GM12875 (cell line): ENCODE results near the gene DEF6.

Experiments
- H3K4me3 ChIP-seq: one replicate; pipeline ENCODE4 v1.5.1; 2011; ENCODE audit warnings: low read depth, low read length, control low read depth
- TF ChIP-seq, protein P1 (sequence below): IDR thresholded peaks from 2 replicates; pipeline ENCODE4 v1.5.1; 2011; ENCODE audit warnings: low read depth, mild to moderate bottlenecking, control low read depth, inconsistent platforms, low read length, moderate library complexity, borderline replicate concordance; ENCODE audit not compliant: insufficient read depth

The DEF6 gene, protein sequence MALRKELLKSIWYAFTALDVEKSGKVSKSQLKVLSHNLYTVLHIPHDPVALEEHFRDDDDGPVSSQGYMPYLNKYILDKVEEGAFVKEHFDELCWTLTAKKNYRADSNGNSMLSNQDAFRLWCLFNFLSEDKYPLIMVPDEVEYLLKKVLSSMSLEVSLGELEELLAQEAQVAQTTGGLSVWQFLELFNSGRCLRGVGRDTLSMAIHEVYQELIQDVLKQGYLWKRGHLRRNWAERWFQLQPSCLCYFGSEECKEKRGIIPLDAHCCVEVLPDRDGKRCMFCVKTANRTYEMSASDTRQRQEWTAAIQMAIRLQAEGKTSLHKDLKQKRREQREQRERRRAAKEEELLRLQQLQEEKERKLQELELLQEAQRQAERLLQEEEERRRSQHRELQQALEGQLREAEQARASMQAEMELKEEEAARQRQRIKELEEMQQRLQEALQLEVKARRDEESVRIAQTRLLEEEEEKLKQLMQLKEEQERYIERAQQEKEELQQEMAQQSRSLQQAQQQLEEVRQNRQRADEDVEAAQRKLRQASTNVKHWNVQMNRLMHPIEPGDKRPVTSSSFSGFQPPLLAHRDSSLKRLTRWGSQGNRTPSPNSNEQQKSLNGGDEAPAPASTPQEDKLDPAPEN

DNA sequence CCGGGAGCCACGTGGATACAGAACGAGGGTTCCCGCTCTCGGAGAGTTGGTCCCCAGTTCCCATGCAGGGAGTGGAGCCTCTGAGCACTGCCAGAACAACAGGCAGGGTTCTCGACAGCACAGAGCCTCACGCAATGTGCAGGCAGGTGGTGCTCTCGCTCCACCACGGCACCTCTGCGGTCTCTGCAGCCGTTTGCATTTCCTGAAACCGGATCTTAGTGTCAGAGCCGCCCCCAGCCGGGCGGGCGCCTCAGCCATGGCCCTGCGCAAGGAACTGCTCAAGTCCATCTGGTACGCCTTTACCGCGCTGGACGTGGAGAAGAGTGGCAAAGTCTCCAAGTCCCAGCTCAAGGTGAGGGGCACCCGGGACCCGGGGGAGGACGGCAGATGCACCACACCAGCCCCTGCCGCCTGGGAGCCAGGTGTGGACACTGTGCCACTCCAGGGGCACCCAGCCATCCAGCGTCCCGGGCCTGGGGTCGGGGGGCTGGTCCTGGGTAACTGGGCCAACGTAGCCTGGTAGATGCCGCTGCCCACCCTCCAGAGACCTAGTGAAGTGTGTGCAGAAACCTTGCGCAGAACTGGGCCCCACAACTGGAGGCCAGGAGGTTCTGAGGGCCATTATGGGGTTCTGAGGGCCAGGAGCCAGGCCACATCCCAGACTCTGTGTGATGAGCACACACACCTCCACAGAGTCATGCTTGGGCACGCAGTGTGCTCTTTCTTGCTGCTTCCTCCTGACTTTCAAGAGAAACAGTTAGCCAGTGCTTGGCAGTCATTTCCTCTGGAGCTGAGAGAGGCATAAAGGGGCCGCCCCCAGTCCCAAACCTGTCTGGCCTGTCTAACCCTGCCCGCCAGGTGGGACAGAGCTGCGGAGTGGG is at the start of gene DEF6:
Gene DEF6 (plus strand): TSS at position 218 of the 881 bp plus-strand sequence. CDS start 39 bp downstream, at position 257.
- H3K4me3 ChIP-seq: peak within 1 kb of the TSS; percentile 57
- TF ChIP-seq, protein P1, sequence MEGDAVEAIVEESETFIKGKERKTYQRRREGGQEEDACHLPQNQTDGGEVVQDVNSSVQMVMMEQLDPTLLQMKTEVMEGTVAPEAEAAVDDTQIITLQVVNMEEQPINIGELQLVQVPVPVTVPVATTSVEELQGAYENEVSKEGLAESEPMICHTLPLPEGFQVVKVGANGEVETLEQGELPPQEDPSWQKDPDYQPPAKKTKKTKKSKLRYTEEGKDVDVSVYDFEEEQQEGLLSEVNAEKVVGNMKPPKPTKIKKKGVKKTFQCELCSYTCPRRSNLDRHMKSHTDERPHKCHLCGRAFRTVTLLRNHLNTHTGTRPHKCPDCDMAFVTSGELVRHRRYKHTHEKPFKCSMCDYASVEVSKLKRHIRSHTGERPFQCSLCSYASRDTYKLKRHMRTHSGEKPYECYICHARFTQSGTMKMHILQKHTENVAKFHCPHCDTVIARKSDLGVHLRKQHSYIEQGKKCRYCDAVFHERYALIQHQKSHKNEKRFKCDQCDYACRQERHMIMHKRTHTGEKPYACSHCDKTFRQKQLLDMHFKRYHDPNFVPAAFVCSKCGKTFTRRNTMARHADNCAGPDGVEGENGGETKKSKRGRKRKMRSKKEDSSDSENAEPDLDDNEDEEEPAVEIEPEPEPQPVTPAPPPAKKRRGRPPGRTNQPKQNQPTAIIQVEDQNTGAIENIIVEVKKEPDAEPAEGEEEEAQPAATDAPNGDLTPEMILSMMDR: peak; percentile 93

DNA sequence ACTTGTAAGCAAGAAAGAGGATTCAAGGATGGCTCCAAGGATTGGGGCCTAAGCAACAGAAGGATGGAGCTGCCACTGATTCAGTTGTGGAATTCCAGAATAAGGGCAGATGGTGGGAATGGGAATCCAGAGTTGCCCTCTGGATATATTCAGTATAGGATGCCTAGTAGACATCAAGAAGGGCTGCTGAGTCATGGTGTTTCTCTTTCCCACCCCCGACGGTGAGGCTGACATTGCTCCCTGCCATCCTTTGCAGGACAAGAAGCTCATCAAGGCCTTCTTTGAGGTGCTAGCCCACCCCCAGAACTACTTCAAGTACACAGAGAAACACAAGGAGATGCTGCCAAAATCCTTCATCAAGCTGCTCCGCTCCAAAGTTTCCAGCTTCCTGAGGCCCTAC is 49.3 kb upstream of the DEF6 start:
- TF ChIP-seq, protein P1: no peak
- no peak overlapping the region for H3K4me3 ChIP-seq

DNA sequence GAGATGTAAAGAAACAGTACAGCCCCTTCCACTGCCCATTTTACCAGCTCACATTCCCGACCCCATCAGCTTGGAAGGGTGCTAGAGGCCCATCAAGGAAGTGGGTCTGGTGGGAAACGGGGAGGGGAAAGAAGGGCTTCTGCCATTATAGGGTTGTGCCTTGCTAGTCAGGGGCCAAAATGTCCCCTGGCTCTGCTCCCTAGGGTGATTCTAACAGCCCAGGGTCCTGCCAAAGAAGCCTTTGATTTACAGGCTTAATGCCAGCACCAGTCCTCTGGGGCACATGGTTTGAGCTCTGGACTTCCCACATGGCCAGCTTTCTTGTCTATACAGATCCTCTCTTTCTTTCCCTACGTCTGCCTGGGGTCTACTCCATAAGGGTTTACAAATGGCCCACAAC is 48.7 kb upstream of the DEF6 start:
- no peak overlapping the region for H3K4me3 ChIP-seq
- TF ChIP-seq, protein P1: no peak

DNA sequence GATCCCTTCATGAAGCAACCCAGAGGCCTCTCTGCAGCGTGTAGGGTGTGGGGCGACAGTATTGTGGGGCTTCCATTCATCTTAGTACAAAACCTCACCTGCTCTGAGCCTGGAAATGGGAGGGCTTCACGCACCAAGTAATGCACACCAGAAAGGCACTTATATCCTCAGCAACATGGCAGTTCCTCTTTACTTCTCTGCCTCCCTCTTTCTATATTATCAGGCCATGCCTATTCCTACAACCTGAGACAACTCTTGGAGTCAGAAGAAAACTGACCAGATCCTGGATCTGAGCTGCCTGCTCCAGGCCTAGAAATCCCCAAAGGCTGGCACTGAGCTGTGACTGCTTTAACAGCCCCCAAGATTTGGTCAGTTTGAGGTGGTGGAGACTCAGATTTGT is 45.7 kb upstream of the DEF6 start:
- TF ChIP-seq, protein P1: no peak
- H3K4me3 ChIP-seq: no peak overlapping the region

DNA sequence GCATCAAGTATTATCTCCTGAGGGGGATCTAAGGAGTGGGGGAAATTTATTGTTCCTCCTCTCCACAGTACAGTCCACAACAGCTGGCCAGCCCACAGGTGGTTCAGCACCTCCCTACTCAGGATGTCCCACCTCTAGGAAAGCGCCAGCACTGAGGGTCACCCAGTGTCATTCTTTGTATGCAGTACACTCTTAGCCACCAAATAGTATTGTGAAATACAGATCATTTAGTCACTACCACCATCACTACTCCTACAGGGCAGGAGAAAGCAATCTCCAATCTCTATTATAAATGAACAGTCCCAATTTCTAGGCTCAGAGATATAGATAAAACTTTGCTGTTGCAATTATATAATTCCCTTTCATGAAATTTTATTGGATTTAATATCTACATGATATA is 44.4 kb upstream of the DEF6 start:
- TF ChIP-seq, protein P1: no peak
- no peak overlapping the region for H3K4me3 ChIP-seq

DNA sequence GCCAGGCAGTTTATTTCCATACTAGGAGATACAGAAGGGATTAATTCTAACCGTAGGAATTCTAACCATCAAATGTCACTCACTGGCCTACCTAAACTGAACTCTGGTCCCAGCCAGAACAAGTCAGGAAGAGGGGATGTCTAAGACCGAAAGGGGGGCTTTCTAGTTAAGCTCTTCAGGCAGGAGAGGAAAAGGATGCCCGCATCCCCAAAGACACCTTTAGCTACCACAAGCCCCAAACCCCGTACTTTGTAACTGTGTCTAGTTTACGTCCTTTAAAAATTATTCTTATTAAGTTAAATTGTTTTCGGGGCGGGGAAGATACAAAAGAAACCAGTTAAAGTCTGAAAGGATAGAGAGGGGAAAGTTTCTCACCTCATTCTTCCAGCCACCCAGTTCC is 39.3 kb upstream of the DEF6 start:
- TF ChIP-seq, protein P1: no peak
- H3K4me3 ChIP-seq: peak overlapping the region; percentile 67

DNA sequence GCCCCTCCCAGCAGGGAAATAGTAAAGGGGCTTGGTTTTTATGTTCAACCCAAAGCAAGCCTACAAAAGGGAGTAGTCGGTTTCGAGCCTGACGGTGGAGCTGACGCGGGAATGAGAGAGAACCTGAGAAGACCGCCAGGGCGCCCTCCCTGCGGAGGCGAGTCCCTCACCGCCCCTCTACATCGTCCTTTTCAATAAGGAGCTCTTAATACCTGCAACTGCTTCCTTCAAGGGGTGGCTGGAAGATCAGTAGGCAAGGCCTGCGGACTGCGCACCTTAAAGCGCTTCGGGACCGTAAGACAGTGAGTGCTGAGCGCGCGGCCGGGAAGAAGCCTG is 38.8 kb upstream of the DEF6 start:
- H3K4me3 ChIP-seq: peak overlapping the region; percentile 67
- TF ChIP-seq, protein P1: no peak
